ENCODE data around the gene PDLIM1.

PDLIM1 gene

GRCh38 chr10:95257849-95258248, 33.0 kb downstream of the PDLIM1 start:
- Histone ChIP-seq H3F3A (ENCODE audit: insufficient read depth) (no peaks in the 10 kb centered on the region), H4K20me1 (ENCODE audit: low read depth, low read length) (no peaks in the 10 kb centered on the region), H3K36me3 (ENCODE audit: low read length) (no peaks in the 10 kb centered on the region), H3K27ac (ENCODE audit: low read depth, low read length) (no peak overlapping the region), H3K4me3 (ENCODE audit: insufficient read depth, low read length, poor library complexity, severe bottlenecking) (no peak overlapping the region), H3K27me3 (ENCODE audit: low read length) (no peaks in the 10 kb centered on the region), H2AFZ (ENCODE audit: low read depth, low read length, severe bottlenecking) (no peak overlapping the region), H3K79me2 (ENCODE audit: insufficient read depth, low read length) (no peaks in the 10 kb centered on the region), H3K4me2 (ENCODE audit: low read depth, low read length, poor library complexity, severe bottlenecking) (no peak overlapping the region), H3K9ac (ENCODE audit: low read length) (no peak overlapping the region), H3K9me2 (replicated peaks; ENCODE audit: insufficient read depth, low read length) (no peaks in the 10 kb centered on the region), H3K9me3 (ENCODE audit: insufficient read depth, low read length) (peaks cover 3% of the 10 kb centered on the region; the same call in 1 of the 2 replicates)
- TF ChIP-seq EZH2phosphoT487 (conservative IDR thresholded peaks at IDR 0.05; ENCODE audit: low read length), result no peak
- TF ChIP-seq CTCF (IDR thresholded peaks at IDR 0.05; ENCODE audit: insufficient read depth, low read length, poor library complexity, severe bottlenecking), result no peak

GRCh38 chr10:95256268-95256667, 34.5 kb downstream of the PDLIM1 start:
- Histone ChIP-seq H3K27me3 (ENCODE audit: low read length) (no peaks in the 10 kb centered on the region), H3K4me3 (ENCODE audit: insufficient read depth, low read length, poor library complexity, severe bottlenecking) (no peak overlapping the region), H4K20me1 (ENCODE audit: low read depth, low read length) (no peaks in the 10 kb centered on the region), H3K36me3 (ENCODE audit: low read length) (no peaks in the 10 kb centered on the region), H3K4me2 (ENCODE audit: low read depth, low read length, poor library complexity, severe bottlenecking) (no peak overlapping the region), H3F3A (ENCODE audit: insufficient read depth) (no peaks in the 10 kb centered on the region), H3K9me3 (ENCODE audit: insufficient read depth, low read length) (peaks cover 3% of the 10 kb centered on the region; the same call in 1 of the 2 replicates), H3K9ac (ENCODE audit: low read length) (no peak overlapping the region), H3K79me2 (ENCODE audit: insufficient read depth, low read length) (no peaks in the 10 kb centered on the region), H2AFZ (ENCODE audit: low read depth, low read length, severe bottlenecking) (no peak overlapping the region), H3K9me2 (replicated peaks; ENCODE audit: insufficient read depth, low read length) (no peaks in the 10 kb centered on the region), H3K27ac (ENCODE audit: low read depth, low read length) (no peak overlapping the region)
- TF ChIP-seq EZH2phosphoT487 (conservative IDR thresholded peaks at IDR 0.05; ENCODE audit: low read length), result no peak
- no peak for TF ChIP-seq CTCF (IDR thresholded peaks at IDR 0.05; ENCODE audit: insufficient read depth, low read length, poor library complexity, severe bottlenecking)

- Histone ChIP-seq H3K79me2 (ENCODE audit: insufficient read depth, low read length) (no peaks in the 10 kb centered on the region), H3K36me3 (ENCODE audit: low read length) (no peaks in the 10 kb centered on the region), H2AFZ (ENCODE audit: low read depth, low read length, severe bottlenecking) (no peak overlapping the region), H3K27me3 (ENCODE audit: low read length) (no peaks in the 10 kb centered on the region), H3K4me3 (ENCODE audit: insufficient read depth, low read length, poor library complexity, severe bottlenecking) (no peak overlapping the region), H3K9me3 (ENCODE audit: insufficient read depth, low read length) (peaks cover 3% of the 10 kb centered on the region; the same call in 1 of the 2 replicates), H3F3A (ENCODE audit: insufficient read depth) (no peaks in the 10 kb centered on the region), H4K20me1 (ENCODE audit: low read depth, low read length) (no peaks in the 10 kb centered on the region), H3K4me2 (ENCODE audit: low read depth, low read length, poor library complexity, severe bottlenecking) (no peak overlapping the region), H3K9me2 (replicated peaks; ENCODE audit: insufficient read depth, low read length) (no peaks in the 10 kb centered on the region), H3K9ac (ENCODE audit: low read length) (no peak overlapping the region), H3K27ac (ENCODE audit: low read depth, low read length) (no peak overlapping the region)
- TF ChIP-seq EZH2phosphoT487 (conservative IDR thresholded peaks at IDR 0.05; ENCODE audit: low read length), result no peak
- no peak for TF ChIP-seq CTCF (IDR thresholded peaks at IDR 0.05; ENCODE audit: insufficient read depth, low read length, poor library complexity, severe bottlenecking)
Measured at GRCh38 chr10:95254629-95255028, 36.2 kb downstream of the PDLIM1 start.
